Stimulated activated CD8-positive, alpha-beta memory T cell treated with anti-CD3 and anti-CD28 coated beads, Interleukin-12 subunit alpha, Interleukin-12 subunit beta, amount 100 ng/mL, for 1 hour (primary cell): ENCODE measurements around the gene ICA1L.

Experiments used
- DNase-seq: peaks from one replicate; pipeline ENCODE4 v3.0.0-alpha.2; 2020; ENCODE audit warnings: low read depth

ICA1L gene

DNA sequence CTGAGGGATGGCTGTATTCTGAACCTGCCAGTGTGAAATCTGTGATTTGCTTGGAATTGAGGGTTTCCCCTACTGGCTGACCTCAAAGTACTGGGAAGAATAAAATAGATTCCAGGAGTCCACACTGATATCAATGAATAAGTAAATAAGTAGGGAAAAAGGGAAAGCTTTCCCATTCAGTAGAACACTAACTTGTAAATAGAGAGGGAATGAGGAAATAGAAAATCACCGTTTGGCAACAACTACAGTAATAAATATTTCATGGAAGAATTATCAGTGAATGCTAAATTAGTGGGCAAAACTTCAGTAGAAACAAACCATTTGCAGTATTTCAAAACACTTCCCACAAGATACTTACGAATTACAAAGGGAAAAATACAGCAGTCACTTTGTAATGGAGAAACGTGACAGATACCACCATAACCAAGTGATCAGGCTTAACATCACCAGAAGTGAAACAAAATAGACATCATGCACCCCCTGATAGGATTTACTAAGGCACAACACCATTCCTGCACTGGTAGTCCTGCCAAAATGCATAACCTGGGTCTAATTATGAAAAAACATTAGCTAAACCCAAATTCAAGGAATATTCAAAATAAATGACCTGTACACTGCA, 88.5 kb downstream of the ICA1L start:
- DNase-seq, result no peak

DNA sequence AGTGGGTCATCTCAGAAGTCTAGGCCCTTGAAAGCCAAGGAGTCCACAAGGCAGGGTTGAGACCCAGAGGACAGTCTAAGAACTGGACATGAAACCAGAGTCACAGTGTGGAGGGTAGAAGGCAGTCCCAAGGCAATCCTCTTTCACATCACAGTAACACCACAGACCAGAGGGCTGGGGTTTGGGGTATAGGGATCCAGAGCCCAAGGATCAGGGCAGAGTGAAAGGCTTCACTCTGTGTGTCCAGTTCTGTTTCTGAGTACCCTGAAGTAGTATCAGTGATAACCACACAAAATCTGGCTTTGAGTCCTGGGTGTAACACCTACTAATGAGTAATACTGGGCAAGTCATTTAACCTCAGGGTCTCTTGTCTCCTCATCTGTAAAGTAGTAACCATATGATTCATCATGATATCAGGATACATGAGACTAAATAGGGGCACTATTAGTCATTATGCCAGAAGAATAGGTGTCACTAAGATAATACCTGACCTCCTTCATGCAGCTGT, 91.0 kb downstream of the ICA1L start:
- DNase-seq, result no peak

DNA sequence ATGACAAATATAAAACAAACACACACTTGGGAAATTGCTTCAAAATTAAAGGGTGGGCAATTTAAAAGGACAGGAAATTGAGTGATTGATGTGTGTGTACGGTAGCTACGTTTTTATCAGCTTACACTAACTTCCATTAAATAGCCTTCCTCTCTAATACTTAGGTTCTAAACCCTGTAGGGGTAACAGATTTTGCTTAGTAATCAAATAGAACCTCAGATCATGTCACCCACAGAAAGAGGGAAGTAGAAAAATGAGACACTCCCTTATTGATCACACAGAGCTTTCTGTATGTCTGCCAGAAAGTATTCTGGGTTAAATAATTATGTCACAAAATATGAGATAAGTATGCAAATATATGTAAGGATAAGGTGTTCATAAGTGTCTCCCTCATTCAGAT, 93.3 kb downstream of the ICA1L start:
- no peak for DNase-seq

DNA sequence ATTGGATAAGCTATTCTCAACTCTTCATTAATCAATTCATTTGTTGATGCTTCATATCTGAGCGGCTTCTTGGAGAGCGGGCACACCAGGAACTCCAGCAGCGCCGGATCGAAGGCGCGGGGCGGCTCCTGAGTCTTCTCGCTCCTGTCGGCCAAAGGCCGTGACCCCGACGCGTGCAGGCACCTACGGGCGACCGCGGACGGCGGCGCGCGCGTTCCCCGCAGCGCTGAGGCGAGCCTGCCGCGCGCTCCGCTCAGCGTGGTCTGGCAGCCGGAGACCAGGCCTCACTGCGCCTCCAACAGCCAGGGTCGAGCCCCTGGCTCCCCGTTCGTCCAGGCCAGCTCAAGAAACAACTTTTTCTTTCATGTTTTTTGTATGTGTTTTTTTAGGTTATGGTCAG, 97.5 kb downstream of the ICA1L start:
- DNase-seq, result no peak

DNA sequence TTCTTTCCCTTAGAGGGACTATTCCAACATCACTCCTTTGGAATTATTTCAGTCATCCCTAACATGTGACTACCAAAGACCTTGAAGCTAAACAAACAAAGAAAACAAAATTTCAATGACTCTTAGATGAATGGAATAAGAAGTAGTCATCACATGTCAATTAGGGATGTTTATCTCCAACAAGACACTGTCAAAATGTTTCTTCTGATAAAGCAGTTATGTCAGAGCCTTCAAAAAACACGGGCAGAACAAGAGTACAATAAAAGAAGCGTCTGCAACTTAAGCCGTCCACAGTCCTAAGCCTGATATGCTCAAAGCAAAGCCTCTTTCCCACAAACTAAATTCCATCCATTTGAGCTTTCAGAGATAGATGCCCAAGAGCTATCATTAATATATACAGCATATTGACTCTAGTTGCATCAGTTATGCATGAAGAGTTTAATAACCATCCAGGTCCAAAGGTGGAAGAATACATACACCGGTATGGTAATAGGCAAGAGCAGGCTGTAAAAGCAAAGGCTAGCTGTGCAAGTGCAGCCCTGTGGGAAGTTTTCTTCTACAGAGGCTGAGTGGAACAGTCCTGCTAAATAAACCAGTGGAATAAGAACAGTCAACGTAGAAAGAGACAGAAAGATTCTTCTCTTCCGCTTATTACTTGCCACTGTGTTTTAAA, 98.1 kb downstream of the ICA1L start:
- DNase-seq, result no peak

DNA sequence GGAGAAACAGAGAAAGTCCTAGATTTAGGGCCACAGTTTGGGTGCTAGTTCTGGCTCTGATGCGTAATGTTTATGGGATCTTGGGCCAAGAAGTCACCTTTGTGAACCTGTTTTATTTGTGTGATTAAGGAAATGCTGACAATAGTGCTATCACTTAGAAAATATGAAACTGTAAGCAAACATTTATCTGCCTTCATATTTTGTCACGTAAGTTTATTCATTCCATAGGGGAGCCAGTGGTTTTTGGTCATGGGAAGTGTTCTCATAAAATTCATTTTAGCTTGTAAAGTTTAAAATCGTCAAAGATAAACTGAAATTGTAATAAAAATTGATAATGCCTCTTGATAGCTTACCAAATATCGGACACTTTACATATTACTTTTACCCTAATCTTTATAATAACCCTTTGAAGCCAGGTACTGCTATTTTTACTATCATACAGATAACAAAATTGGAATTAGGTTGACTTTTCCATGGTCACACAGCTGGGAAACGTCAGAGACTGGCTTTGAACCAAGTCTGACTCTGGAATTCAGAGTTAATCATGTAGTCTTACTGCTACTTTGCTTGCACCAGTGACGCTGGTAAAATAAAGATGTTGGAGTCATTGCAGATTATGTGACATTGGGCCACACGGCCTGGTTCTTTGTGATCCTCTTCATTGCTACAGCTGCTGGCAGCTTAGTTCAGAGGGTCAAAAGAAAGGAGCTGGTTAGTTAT, 99.7 kb downstream of the ICA1L start:
- DNase-seq, result no peak

DNA sequence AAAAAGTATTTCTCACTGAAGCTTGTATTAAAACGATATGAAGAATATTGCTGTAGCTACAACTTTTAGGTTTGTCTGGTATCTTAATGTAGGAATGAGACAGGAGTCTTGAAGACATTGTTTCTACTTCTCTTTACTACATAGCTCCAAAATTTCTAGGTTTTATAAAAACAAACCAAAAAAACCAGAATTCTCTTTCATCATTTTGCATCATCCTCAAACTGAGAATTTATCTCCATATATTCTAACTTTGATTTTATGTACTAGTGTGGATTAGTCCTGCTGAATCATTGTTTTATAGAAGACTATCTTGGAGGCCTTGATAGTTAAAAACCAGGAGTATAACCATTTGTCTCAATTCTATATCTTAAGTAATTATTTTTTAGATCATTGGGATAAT, 100.2 kb downstream of the ICA1L start:
- no peak for DNase-seq

DNA sequence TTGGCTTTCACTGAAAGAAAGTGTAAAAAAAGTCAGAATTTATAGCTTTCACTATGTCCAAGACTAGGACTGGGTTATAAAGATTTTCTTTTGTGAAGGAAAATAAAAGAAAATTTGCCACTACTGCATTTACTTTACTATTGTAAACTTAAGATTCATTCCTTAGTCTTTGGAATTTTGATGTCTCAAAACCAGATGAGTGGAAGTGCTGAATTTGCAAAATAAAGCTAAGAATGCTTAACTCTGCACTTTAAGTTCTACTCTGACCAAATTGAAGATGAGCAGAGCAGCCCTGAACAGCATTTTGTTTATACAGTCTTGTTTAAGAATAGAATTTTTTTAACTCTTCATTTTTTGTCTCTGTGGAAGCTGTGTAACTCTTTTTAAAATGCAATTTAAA, 102.4 kb downstream of the ICA1L start:
- no peak for DNase-seq

DNA sequence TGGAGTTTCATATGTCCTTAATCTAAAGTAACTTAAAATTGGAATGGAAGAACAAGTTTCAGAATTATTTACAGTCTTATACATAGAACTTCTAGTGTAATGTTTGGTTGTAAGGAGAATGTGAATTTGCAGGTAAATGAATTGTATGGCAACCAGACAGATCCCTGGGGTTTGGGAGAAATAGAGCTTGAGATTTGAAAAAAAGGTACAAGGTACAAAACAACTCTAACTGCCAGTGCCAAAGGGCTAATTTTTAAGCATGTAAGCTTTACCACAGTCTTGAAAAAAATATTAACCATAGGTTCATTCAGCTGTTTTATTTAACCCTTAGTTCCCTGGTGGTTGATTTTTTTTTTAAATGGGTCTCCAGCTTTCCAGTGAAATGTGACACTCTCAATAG, 103.3 kb downstream of the ICA1L start:
- DNase-seq, result no peak

DNA sequence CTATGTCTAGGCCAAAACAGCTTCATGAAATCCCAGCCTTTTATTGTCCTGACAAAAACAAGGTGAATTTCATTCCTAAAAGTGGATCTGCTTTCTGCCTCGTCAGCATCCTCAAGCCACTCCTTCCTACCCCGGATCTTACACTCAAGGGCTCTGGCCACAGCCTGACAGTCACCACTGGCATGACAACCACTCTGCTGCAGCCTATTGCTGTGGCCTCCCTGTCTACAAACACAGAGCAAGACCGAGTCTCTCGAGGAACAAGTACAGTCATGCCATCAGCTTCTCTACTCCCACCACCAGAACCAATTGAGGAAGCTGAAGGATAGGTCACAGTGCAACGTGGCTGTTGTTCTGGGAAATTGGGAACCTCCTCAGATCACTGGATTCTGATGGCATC, 106.1 kb downstream of the ICA1L start:
- DNase-seq, result no peak

DNA sequence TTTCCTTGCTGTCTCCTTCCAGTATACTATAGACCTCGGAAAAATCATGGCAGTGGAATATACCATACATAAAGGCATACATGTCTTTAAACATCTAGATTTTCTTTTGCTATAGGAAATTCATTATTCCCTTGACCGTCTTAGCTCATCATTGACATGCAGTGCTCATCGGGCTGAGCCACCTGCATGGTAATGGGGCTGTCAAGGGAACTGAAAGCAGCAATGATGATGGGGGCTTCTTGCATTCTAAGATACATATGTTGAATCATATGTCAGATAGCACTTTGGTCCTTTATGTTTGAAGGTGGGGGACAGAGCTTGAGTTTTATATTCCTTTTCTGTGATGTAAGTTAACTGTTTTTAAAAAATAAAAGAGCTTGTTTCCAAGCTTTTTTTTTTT, 106.6 kb downstream of the ICA1L start:
- DNase-seq, result no peak

DNA sequence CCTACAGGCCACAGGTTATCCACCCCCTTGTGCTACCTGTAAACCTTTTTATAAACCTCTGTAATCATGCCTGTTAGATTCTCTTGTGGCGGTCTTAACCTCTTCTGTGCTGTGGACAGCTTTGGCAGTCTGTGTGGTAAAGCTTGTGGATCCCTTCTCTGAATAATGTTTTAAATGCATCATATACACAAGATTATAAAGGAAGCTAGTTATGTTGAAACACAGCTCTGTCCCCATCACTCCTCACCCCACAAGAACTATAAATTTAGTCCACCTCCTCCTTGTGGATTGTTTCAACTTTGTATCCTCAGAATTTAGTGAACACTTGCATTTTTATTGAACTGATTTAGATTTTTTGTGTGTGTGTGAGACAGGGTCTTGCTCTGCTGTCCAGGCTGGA, 107.7 kb downstream of the ICA1L start:
- no peak for DNase-seq

DNA sequence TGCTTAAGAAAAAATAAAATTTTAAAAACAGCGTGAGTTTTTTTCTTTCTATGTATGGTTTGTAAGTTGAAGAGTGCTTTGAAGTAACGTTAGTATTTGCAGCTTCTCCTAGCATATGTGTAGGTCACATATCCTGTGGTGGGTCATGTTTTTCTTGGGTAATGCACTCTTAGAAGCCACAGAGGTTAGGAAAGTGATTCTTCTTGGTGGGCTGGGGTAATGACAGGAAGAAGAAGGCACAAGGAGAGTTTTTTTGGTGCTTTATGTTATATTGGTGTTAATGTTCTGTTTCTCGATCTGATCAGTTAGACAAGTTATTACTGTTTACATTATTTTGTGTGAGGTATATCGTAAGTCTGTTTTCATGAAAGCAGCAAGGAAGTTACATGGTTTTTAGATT, 109.0 kb downstream of the ICA1L start:
- no peak for DNase-seq

DNA sequence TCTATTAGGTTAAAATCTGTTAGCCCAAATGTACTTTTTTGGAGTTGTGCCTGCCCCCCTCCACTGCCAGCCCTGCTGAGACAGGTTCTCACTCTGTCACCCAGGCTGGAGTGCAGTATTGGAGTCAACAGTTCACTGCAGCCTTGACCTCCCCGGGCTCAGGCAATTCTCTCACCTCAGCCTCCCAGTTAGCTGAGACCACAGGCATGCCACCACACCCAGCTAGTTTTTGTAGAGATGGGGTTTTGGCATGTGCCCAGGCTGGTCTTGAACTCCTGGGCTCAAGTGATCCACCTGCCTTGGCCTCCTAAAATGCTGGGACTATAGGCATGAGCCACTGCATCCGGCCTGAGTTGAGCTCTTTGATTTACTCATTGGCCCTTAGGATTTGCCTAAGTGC, 110.7 kb downstream of the ICA1L start:
- no peak for DNase-seq

DNA sequence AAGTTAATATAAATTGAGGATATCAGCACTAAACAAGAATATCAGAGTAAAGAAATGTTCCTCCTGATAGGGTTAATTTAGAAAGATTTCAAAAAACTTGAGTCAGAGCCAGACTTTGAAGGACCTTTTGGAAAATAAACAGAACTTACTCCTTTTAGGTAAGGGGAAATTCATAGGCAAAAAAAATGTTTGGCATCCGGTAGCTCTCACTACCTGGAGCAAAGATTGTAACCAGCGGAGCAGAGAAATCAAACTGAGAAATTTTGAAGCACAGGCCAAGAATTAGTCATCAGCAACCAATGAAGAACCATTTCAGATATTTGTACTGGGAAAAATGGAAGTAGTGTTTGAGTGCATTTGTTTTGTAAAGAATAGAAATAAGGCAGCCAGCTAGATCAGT, 113.0 kb downstream of the ICA1L start:
- no peak for DNase-seq

DNA sequence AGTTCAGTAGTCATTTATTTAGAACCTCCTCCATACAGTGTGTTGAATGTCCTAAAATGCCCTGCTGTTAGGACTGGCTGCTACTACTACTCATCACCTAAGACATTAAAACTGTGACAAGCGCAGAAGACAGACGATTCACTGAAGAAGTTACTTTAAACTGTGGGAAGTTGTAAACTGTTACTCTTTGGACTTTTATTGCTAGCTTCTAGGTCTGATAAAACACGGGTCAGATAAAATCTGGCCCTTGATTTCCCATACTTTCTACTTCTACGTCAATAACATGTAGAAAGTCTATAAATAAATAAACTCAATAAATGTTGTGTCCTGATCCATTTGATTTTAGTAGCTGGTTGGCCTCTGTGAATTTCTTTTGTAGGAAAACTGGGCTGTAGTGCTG, 113.4 kb downstream of the ICA1L start:
- DNase-seq, result no peak

DNA sequence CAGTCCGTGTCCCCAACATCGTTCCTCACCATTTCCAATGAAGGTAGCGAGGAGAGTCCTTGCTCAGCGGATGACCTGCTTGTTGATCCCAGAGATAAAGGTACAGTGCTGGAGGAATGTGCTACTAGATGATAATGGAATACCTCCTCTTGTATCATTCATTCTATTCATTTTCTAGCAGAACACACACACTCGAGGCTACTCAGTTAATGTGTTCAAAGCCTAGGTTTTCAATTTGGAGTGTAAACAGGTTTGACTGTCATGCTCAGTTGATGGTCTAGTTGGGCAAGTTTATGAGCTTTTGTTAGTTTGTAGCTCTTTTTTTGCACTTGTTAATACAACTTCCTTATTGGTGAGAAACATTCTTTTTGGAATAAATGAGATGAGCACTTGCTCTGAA, 114.2 kb downstream of the ICA1L start:
- DNase-seq, result no peak

DNA sequence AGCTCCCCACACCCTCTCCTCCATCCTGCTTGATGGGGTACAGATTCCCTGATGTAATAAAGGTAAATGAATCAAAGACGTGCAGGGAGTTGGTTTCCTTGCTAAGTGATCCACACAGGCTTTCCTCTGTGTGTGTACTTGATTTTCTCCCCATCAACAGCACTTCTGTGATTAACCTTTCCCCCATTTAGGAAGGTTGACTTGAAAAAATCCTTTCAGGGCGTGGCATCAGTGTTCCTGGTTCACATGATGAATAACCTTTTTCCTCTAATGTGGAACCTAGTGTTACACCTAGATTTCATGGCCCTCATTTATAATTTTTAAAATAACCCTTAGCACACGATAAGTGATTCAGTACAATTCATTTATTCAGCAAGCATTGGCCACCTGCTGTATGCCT, 115.0 kb downstream of the ICA1L start:
- no peak for DNase-seq

DNA sequence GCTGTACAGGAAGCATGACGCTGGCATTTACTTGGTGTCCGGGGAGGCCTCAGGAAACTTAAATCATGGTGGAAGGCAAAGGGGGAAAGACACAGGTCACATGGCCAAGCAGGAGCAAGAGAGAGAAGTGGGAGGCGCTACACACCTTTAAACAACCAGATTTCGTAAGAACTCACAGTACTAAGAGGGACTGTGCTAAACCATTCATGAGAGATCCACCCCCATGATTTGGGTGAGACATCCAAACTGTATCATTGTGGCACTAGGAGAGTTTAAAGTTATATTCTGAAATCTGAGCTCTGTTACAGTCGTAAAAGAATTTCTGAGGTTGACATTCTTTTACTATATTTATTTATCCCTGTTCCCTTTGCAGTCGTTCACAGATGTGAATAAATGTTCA, 116.6 kb downstream of the ICA1L start:
- DNase-seq, result no peak

DNA sequence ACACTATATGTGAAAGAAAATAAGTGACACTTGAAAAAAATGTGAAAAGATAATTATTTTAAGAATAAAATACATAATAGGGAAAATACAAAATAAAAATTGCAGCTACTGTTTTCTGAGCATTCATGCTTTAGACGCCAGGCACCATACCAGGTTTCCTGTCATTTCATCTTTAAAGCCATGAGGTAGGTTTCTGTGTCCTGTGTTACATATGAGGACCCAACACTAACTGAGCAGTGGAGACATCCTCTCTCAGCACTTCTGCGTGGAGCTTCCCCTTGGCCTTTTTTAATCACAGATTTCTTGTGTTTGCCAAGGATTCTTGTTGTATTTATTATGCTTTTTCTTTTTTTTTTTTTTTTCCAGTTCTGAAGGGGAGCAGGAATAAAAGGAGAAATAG, 119.5 kb downstream of the ICA1L start:
- DNase-seq, result no peak

DNA sequence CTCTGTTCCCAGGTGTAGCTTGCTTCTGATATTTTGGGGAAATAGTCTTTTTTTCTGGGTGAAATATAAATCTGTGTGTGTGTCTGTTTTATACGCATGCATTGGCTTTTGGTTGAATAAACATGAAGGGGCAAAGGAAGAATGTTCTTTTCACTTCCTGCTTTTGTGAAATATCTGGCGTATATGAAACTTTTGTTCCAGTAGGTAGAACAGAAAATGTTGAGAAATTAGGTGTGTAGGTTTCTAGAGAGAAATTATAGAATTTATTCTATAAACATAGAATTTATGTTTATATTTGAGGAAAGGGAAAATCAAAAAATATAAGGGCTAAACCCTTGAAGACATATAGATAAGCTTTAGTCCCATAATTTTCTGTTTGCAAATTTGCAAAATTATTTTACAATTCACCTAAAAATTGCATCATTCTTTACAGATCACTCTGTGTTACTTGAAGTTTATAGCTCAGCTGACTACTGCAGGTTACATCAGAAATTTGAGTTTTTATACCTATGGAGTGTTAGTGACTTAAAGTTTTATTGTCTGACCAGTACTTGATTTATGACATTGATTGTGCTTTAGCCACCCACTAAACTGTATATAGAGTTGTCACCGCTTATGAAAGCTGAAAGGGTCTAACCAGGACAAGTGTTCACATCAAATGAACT, 120.7 kb downstream of the ICA1L start:
- no peak for DNase-seq

DNA sequence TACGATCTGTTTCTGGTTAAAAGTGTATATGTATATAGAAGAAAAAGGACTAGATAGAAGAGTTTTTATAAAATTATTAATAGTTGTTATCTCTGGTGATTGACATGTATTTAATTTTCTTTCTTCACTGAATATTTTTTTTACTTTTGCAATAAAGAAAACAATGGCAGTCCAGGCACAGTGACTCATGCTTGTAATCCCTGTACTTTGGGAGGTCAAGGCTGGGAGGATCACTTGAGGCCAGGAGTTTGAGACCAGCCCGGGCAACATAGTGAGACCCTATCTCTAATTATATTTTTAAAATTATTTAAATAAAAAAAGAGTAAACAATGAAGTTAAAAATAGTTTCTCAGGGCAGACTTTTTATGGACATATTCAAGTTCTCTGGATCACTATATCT, 122.1 kb downstream of the ICA1L start:
- DNase-seq, result no peak

DNA sequence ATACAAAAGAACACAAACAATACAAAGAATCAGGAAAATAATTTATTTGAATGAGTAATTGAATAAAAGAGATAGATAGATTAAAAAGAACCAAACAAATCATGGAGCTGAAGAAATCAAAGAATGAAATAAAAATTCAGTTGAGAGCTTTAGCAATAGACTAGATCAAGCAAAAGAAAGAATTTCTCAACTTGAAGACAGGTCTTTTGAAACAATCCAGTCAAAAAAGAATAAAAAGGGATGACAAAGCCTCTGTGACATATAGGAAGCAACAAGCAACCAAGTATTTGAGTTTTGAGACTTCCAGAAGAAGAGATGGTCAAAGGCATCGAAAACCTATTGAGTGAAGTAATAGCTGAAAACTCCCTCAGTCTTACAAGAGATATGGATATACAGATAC, 128.0 kb downstream of the ICA1L start:
- DNase-seq, result no peak
